ENCODE data around the gene COPS6.

The COPS6 gene

GRCh38 chr7:100088621-100089457 lies at the start of gene COPS6:
Gene COPS6 (plus strand): TSS chr7:100088969. CDS start chr7:100088991, 22 bp downstream.
- peak; percentile 45 for DNase-seq

- no peak for DNase-seq
Measured at GRCh38 chr7:100040575-100040974, 48.2 kb upstream of the COPS6 start.

GRCh38 chr7:100044718-100045117 lies 44.1 kb upstream of the COPS6 start:
- no peak for DNase-seq

GRCh38 chr7:100048680-100049079 lies 40.1 kb upstream of the COPS6 start:
- no peak for DNase-seq

GRCh38 chr7:100049441-100050291 lies 39.1 kb upstream of the COPS6 start, which contains the start of gene ZSCAN21:
Gene ZSCAN21 (plus strand): TSS chr7:100049774. CDS start chr7:100057007, 7,233 bp downstream.
- peak; percentile 50 for DNase-seq

- no peak for DNase-seq
Measured at GRCh38 chr7:100051611-100052010, 37.2 kb upstream of the COPS6 start.

GRCh38 chr7:100053215-100053614 lies 35.6 kb upstream of the COPS6 start:
- DNase-seq, result peak; percentile 38

GRCh38 chr7:100057006-100057405 lies 31.8 kb upstream of the COPS6 start:
- no peak for DNase-seq

GRCh38 chr7:100059251-100059739 lies 29.5 kb upstream of the COPS6 start:
- no peak for DNase-seq

- no peak for DNase-seq
Measured at GRCh38 chr7:100061518-100062193, 27.1 kb upstream of the COPS6 start.

GRCh38 chr7:100063376-100063775 lies 25.4 kb upstream of the COPS6 start:
- no peak for DNase-seq

- DNase-seq, result no peak
Measured at GRCh38 chr7:100064162-100064561, 24.6 kb upstream of the COPS6 start.

GRCh38 chr7:100065452-100066186 lies 23.1 kb upstream of the COPS6 start:
- DNase-seq, result no peak

GRCh38 chr7:100066953-100067352 lies 21.8 kb upstream of the COPS6 start:
- no peak for DNase-seq

GRCh38 chr7:100069991-100070390 lies 18.8 kb upstream of the COPS6 start:
- no peak for DNase-seq

GRCh38 chr7:100071018-100071723 lies 17.6 kb upstream of the COPS6 start:
- DNase-seq, result no peak

- no peak for DNase-seq
Measured at GRCh38 chr7:100072462-100072861, 16.3 kb upstream of the COPS6 start.

GRCh38 chr7:100074841-100075240 lies 13.9 kb upstream of the COPS6 start:
- DNase-seq, result no peak

- DNase-seq, result no peak
Measured at GRCh38 chr7:100075418-100075817, 13.4 kb upstream of the COPS6 start.

GRCh38 chr7:100077205-100077604 lies 11.6 kb upstream of the COPS6 start:
- no peak for DNase-seq

GRCh38 chr7:100079024-100079560 lies 9.7 kb upstream of the COPS6 start:
- DNase-seq, result no peak
